Stimulated activated effector memory CD8-positive, alpha-beta T cell treated with anti-CD3 and anti-CD28 coated beads, Interleukin-12 subunit alpha, Interleukin-12 subunit beta, amount 100 ng/mL, for 72 hours (primary cell): ENCODE data around the gene GLRX5.
"Not testable (repeated sequence)": the region's sequence is repeated elsewhere in the genome, so short reads cannot be mapped to it uniquely, and the experiment has no call there.

Experiments
- ATAC-seq: fragments of 150-1000 bp; cut with Tn5 transposase; 2 replicates; pipeline ENCODE4 v1.10.0; 2021
- DNase-seq, 2 donors: peaks; one replicate each; pipeline ENCODE4 v3.0.0; 2021 to 2022; ENCODE audit warnings: low spot score in 2 of 2
- H3K27ac Mint-ChIP-seq: one replicate; pipeline ENCODE4 v1.8.0; 2022; ENCODE audit warnings: mild to moderate bottlenecking, mixed read lengths
- H3K36me3 Mint-ChIP-seq: one replicate; pipeline ENCODE4 v1.8.0; 2022; ENCODE audit warnings: mild to moderate bottlenecking, mixed read lengths
- H3K4me1 Mint-ChIP-seq: one replicate; pipeline ENCODE4 v1.8.0; 2022; ENCODE audit warnings: mixed read lengths
- H3K4me3 Mint-ChIP-seq: one replicate; pipeline ENCODE4 v1.8.0; 2022; ENCODE audit warnings: mild to moderate bottlenecking, mixed read lengths
- H3K9me3 Mint-ChIP-seq: one replicate; pipeline ENCODE4 v1.8.0; 2022; ENCODE audit warnings: mixed read lengths

GLRX5 gene

DNA sequence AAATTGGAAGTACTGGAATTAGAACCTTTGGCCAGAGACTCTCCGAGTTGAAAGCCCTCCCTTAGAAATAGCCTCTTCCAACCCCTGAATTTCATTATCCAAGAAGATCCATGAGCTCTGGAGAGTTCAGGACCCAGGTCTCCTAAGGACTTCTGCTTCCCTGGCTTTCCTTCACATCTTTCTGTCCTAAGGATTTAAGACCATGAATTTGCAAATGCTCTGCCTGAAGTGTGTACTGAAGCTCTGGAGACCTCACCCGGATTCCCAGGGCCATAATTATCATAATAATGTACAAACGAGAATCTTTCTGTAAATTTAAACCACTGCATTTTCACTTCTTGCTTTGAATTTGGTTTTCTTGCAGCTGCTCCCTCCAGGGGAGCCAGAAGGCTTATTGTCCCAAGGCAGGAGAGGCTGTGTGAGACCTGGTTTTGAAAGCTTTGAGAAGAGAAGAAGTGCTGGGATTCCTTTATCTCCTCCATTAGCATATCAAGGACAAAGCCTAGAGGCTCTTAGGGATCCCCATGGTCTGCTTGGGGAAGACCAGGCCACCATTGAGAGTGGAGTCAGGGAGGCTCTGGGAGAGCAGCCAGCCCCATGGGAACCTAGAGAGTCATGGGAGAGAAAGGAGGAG is 41.1 kb downstream of the GLRX5 start:
- DNase-seq, result no peak
- Mint-ChIP-seq H3K4me3 (no peak overlapping the region), H3K4me1 (no peaks in the 10 kb centered on the region), H3K27ac (no peak overlapping the region), H3K36me3 (no peaks in the 10 kb centered on the region), H3K9me3 (no peaks in the 10 kb centered on the region)
- ATAC-seq, result no peak

DNA sequence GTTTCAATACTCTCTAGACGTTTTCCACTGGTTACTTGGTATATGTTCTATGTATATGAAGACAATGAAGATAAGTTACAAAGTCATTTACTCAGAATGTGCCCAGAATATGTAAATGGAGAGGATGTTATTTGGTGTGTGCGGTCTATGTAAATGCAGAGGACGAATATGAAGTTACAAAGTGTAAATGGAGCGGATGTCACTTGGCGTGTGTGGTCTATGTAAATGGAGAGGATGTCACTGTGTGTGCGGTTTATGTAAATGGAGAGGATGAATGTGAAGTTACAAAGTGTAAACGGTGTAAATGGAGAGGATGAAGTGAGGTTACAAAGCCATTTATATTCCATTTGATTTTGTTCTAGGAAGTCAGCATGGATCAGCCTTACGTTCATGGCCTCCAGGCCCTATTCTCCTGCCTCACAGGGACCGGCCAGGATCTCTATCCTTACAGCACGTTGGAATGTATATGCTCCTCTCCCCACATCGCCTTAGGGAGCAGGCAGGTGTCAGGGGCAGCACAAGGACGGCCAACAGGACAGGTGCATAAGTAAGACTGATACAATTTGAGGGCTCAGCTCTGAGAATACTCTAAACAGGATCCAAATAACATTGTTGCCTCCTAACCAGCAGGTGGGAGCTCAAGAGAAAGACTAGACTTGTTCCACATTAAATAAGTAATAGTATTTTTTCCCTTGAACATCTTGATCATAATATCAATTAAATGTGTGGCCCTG is 42.4 kb downstream of the GLRX5 start:
- Mint-ChIP-seq H3K36me3 (no peaks in the 10 kb centered on the region), H3K4me1 (no peaks in the 10 kb centered on the region), H3K9me3 (no peaks in the 10 kb centered on the region), H3K4me3 (no peak overlapping the region), H3K27ac (no peak overlapping the region)
- DNase-seq (no peak), ATAC-seq (peak; percentile 67)

DNA sequence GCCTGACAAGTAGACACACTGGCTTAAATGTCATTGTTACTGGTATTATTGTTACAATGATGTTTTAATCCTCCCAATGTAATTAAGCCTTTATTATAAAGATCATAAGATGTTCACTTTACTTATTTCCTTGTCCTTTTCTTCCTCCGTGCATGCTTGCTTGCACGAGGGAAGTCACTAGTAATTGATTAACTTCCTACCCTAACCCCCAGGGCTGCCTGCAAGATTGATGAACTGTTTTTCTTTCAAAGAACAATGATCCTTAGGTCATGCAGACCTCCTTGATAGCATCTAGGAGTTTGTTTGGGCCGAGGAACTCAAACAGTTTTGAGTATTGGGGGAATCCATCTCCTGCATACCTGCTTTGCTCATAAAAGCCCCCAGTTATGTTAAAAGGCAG is 43.0 kb downstream of the GLRX5 start:
- no peaks in the 10 kb centered on the region for H3K4me1 Mint-ChIP-seq
- no peak overlapping the region for H3K4me3 Mint-ChIP-seq
- H3K9me3 Mint-ChIP-seq, result no peaks in the 10 kb centered on the region
- no peak overlapping the region for H3K27ac Mint-ChIP-seq
- no peaks in the 10 kb centered on the region for H3K36me3 Mint-ChIP-seq
- DNase-seq (no peak), ATAC-seq (no peak)

DNA sequence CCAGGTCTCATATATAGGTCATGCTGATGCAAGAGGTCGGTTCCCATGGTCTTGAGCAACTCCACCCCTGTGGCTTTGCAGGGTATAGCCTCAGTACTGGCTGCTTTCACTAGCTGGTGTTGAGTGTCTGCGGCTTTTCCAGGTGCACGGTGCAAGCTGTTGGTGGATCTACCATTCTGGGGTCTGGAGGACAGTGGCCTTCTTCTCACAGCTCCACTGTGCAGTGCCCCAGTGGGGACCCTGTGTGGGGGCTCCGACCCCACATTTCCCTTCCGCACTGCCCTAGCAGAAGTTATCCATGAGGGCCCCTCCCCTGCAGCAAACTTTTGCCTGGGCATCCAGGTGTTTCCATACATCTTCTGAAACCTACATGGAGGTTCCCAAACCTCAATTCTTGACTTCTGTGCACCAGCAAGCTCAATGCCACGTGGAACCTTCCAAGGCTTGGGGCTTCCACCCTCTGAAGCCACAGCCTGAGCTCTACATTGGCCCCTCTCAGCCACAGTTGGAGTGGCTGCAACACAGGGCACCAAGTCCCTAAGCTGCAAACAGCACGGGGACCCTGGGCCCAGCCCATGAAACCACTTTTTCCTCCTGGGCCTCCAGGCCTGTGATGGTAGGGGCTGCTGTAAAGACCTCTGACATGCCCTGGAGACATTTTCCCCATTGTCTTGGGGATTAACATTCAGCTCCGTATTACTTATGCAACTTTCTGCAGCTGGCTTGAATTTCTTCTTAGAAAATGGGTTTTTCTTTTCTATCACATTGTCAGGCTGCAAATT is 49.2 kb downstream of the GLRX5 start:
- not testable (repeated sequence) for H3K27ac Mint-ChIP-seq, H3K9me3 Mint-ChIP-seq, H3K4me3 Mint-ChIP-seq

DNA sequence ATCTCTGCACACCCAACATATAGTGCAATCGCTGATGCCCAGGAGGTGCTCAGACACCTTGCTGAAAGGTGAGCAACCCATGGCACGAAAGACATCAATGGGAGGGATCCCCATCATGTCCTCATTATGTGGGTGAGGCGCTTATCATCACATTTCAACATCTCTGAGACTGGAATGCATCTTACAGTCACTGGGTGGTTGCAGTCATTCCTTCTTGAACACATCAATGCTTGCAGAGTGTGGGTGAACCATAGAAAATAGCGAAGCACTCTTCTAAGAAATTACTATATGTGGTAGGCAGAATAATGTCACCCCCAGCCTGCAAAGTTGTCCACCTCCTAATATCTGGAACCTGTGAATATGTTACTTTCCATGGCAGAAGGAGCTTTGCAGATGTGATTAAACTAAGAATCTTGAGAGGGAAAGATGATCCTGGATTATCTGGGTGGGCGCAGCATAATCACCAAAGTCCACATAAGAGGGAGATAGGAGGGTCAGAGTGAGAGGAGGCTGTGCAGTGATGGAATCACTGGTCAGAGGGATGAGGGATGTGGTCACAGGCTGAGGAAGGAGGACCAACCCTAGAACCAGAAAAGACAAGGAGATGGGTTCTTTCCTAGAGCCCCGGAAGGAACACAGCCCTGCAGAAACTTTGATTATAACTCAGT is 51.2 kb downstream of the GLRX5 start:
- H3K9me3 Mint-ChIP-seq, result peaks cover 3% of the 10 kb centered on the region
- H3K4me3 Mint-ChIP-seq, result no peak overlapping the region
- H3K4me1 Mint-ChIP-seq, result no peaks in the 10 kb centered on the region
- no peak for DNase-seq
- no peak overlapping the region for H3K27ac Mint-ChIP-seq
- no peak for ATAC-seq
- H3K36me3 Mint-ChIP-seq, result no peaks in the 10 kb centered on the region

More for the DNA sequence above, 49.2 kb downstream of the GLRX5 start:
- H3K4me1 Mint-ChIP-seq, ATAC-seq, DNase-seq, H3K36me3 Mint-ChIP-seq: not testable (repeated sequence)

DNA sequence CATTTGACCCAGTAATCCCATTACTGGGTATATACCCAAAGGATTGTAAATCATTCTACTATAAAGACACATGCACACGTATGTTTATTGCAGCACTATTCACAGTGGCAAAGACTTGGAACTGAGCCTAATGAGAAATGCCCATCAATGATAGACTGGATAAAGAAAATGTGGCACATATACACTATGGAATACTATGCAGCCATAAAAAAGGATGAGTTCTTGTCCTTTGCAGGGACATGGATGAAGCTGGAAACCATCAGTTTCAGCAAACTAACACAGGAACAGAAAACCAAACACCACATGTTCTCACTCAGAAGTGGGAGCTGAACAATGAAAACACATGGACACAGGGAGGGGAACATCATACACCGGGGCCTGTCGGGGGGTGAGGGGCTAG is 56.3 kb downstream of the GLRX5 start:
- not testable (repeated sequence) for H3K27ac Mint-ChIP-seq, DNase-seq, H3K4me1 Mint-ChIP-seq, H3K9me3 Mint-ChIP-seq, H3K4me3 Mint-ChIP-seq, H3K36me3 Mint-ChIP-seq, ATAC-seq
